HEK293 (cell line): ENCODE measurements around the gene COL9A2.
A peak's percentile ranks its signal among the peaks of the same experiment; 100 is the strongest.

Experiments used
- GLI2 ChIP-seq: fragments of 450-650 bp; formaldehyde crosslinking; IDR thresholded peaks from 2 replicates; pipeline ENCODE4; 2017; ENCODE audit warnings: missing biosample characterization, missing genetic modification characterization, low read depth, borderline replicate concordance
- GLI4 ChIP-seq: fragments of 450-650 bp; formaldehyde crosslinking; IDR thresholded peaks from 2 replicates; pipeline ENCODE4 v1.5.1; 2016; ENCODE audit warnings: missing biosample characterization, missing genetic modification characterization
- GLIS1 ChIP-seq: fragments of 450-650 bp; formaldehyde crosslinking; IDR thresholded peaks from 2 replicates; pipeline ENCODE4 v1.5.1; 2016; ENCODE audit warnings: missing biosample characterization, missing genetic modification characterization
- HOXD13 ChIP-seq: sonication (generic); formaldehyde crosslinking; IDR thresholded peaks from 2 replicates; pipeline ENCODE4 v1.8.0; 2022; ENCODE audit warnings: missing genetic modification reagents, borderline replicate concordance
- KLF7 ChIP-seq: fragments of 450-650 bp; formaldehyde crosslinking; IDR thresholded peaks from 2 replicates; pipeline ENCODE4 v1.5.1; 2016; ENCODE audit warnings: missing biosample characterization, missing genetic modification characterization, borderline replicate concordance
- MYNN ChIP-seq: fragments of 450-650 bp; formaldehyde crosslinking; IDR thresholded peaks from 2 replicates; pipeline ENCODE4 v1.5.1; 2016; ENCODE audit warnings: missing biosample characterization, missing genetic modification characterization, borderline replicate concordance
- MZF1 ChIP-seq: fragments of 450-650 bp; formaldehyde crosslinking; IDR thresholded peaks from 2 replicates; pipeline ENCODE4 v1.5.1; 2017; ENCODE audit warnings: missing biosample characterization, missing genetic modification characterization, borderline replicate concordance
- SCRT2 ChIP-seq: fragments of 450-650 bp; formaldehyde crosslinking; IDR thresholded peaks from 2 replicates; pipeline ENCODE4 v1.5.1; 2016; ENCODE audit warnings: missing biosample characterization, missing genetic modification characterization
- SP2 ChIP-seq: fragments of 450-650 bp; formaldehyde crosslinking; IDR thresholded peaks from 2 replicates; pipeline ENCODE4 v1.5.1; 2016; ENCODE audit warnings: missing biosample characterization, missing genetic modification characterization
- YY2 ChIP-seq: fragments of 450-650 bp; formaldehyde crosslinking; IDR thresholded peaks from 2 replicates; pipeline ENCODE4 v1.5.1; 2016; ENCODE audit warnings: missing biosample characterization, missing genetic modification characterization
- ZFP3 ChIP-seq: fragments of 450-650 bp; formaldehyde crosslinking; IDR thresholded peaks from 2 replicates; pipeline ENCODE4 v1.5.1; 2016; ENCODE audit warnings: low read depth, missing biosample characterization, missing genetic modification characterization
- ZFP37 ChIP-seq: fragments of 450-650 bp; formaldehyde crosslinking; IDR thresholded peaks from 2 replicates; pipeline ENCODE4 v1.5.1; 2016; ENCODE audit warnings: missing biosample characterization, missing genetic modification characterization
- ZFP69B ChIP-seq: fragments of 450-650 bp; formaldehyde crosslinking; IDR thresholded peaks from 2 replicates; pipeline ENCODE4 v1.5.1; 2016; ENCODE audit warnings: missing biosample characterization, missing genetic modification characterization
- ZIC2 ChIP-seq: fragments of 450-650 bp; formaldehyde crosslinking; IDR thresholded peaks from 2 replicates; pipeline ENCODE4 v1.5.1; 2016; ENCODE audit warnings: missing biosample characterization, missing genetic modification characterization
- ZNF114 ChIP-seq: fragments of 450-650 bp; formaldehyde crosslinking; IDR thresholded peaks from 2 replicates; pipeline ENCODE4 v1.5.0; 2017; ENCODE audit warnings: missing biosample characterization, missing genetic modification characterization
- ZNF184 ChIP-seq: fragments of 450-650 bp; IDR thresholded peaks from 2 replicates; pipeline ENCODE4 v1.5.1; 2018; ENCODE audit warnings: missing biosample characterization, mild to moderate bottlenecking, missing genetic modification characterization
- ZNF214 ChIP-seq: fragments of 450-650 bp; formaldehyde crosslinking; IDR thresholded peaks from 2 replicates; pipeline ENCODE4 v1.5.1; 2017; ENCODE audit warnings: missing biosample characterization, mild to moderate bottlenecking, missing genetic modification characterization, borderline replicate concordance
- ZNF266 ChIP-seq: fragments of 450-650 bp; formaldehyde crosslinking; IDR thresholded peaks from 2 replicates; pipeline ENCODE4 v1.5.1; 2016; ENCODE audit warnings: missing biosample characterization, missing genetic modification characterization, low read depth
- ZNF280C ChIP-seq: fragments of 450-650 bp; formaldehyde crosslinking; IDR thresholded peaks from 2 replicates; pipeline ENCODE4 v1.5.1; 2016; ENCODE audit warnings: missing biosample characterization, missing genetic modification characterization
- ZNF311 ChIP-seq: fragments of 450-650 bp; formaldehyde crosslinking; IDR thresholded peaks from 2 replicates; pipeline ENCODE4 v1.5.1; 2017; ENCODE audit warnings: missing biosample characterization, missing genetic modification characterization, borderline replicate concordance
- ZNF350 ChIP-seq: fragments of 450-650 bp; formaldehyde crosslinking; IDR thresholded peaks from 2 replicates; pipeline ENCODE4 v1.5.0; 2017; ENCODE audit warnings: missing biosample characterization, mild to moderate bottlenecking, missing genetic modification characterization
- ZNF394 ChIP-seq: fragments of 450-650 bp; formaldehyde crosslinking; IDR thresholded peaks from 2 replicates; pipeline ENCODE4 v1.5.1; 2016; ENCODE audit warnings: missing biosample characterization, missing genetic modification characterization, mild to moderate bottlenecking, moderate library complexity, borderline replicate concordance
- ZNF514 ChIP-seq: fragments of 450-650 bp; formaldehyde crosslinking; IDR thresholded peaks from 2 replicates; pipeline ENCODE4 v1.5.1; 2016; ENCODE audit warnings: missing biosample characterization, missing genetic modification characterization
- ZNF518A ChIP-seq: fragments of 450-650 bp; formaldehyde crosslinking; conservative IDR thresholded peaks from 2 replicates; pipeline ENCODE4 v1.5.1; 2016; ENCODE audit warnings: low read depth, missing biosample characterization, missing genetic modification characterization
- ZNF596 ChIP-seq: fragments of 450-650 bp; IDR thresholded peaks from 2 replicates; pipeline ENCODE4 v1.5.0; 2018; ENCODE audit warnings: missing biosample characterization, mild to moderate bottlenecking, missing genetic modification characterization, moderate library complexity
- ZNF621 ChIP-seq: fragments of 450-650 bp; formaldehyde crosslinking; IDR thresholded peaks from 2 replicates; pipeline ENCODE4 v1.5.1; 2017; ENCODE audit warnings: missing biosample characterization, missing genetic modification characterization
- ZNF623 ChIP-seq: fragments of 450-650 bp; formaldehyde crosslinking; IDR thresholded peaks from 2 replicates; pipeline ENCODE4 v1.5.1; 2016; ENCODE audit warnings: missing biosample characterization, missing genetic modification characterization
- ZNF654 ChIP-seq: fragments of 450-650 bp; formaldehyde crosslinking; IDR thresholded peaks from 2 replicates; pipeline ENCODE4 v1.5.1; 2016; ENCODE audit warnings: low read depth, missing biosample characterization, missing genetic modification characterization
- TF ChIP-seq, protein P1 (sequence below): fragments of 450-650 bp; formaldehyde crosslinking; IDR thresholded peaks from 2 replicates; pipeline ENCODE4 v1.5.0; 2017; ENCODE audit warnings: missing biosample characterization, missing genetic modification characterization, borderline replicate concordance
- TF ChIP-seq, protein P2 (sequence below): fragments of 450-650 bp; formaldehyde crosslinking; IDR thresholded peaks from 2 replicates; pipeline ENCODE4 v1.5.1; 2016; ENCODE audit warnings: missing biosample characterization, missing genetic modification characterization, borderline replicate concordance

COL9A2 gene

GRCh38 chr1:40338745-40339419, 21.8 kb upstream of the COL9A2 start (continued):
- TF ChIP-seq, protein P1, sequence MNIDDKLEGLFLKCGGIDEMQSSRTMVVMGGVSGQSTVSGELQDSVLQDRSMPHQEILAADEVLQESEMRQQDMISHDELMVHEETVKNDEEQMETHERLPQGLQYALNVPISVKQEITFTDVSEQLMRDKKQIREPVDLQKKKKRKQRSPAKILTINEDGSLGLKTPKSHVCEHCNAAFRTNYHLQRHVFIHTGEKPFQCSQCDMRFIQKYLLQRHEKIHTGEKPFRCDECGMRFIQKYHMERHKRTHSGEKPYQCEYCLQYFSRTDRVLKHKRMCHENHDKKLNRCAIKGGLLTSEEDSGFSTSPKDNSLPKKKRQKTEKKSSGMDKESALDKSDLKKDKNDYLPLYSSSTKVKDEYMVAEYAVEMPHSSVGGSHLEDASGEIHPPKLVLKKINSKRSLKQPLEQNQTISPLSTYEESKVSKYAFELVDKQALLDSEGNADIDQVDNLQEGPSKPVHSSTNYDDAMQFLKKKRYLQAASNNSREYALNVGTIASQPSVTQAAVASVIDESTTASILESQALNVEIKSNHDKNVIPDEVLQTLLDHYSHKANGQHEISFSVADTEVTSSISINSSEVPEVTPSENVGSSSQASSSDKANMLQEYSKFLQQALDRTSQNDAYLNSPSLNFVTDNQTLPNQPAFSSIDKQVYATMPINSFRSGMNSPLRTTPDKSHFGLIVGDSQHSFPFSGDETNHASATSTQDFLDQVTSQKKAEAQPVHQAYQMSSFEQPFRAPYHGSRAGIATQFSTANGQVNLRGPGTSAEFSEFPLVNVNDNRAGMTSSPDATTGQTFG (tag by site-specific recombination), result no peak
- no peak for TF ChIP-seq GLI2 (tag by site-specific recombination)
- no peak for TF ChIP-seq ZNF114
- no peak for TF ChIP-seq HOXD13 (CRISPR knock-in tag)
- no peak for TF ChIP-seq ZNF596 (tag by site-specific recombination)
- TF ChIP-seq, protein P2, sequence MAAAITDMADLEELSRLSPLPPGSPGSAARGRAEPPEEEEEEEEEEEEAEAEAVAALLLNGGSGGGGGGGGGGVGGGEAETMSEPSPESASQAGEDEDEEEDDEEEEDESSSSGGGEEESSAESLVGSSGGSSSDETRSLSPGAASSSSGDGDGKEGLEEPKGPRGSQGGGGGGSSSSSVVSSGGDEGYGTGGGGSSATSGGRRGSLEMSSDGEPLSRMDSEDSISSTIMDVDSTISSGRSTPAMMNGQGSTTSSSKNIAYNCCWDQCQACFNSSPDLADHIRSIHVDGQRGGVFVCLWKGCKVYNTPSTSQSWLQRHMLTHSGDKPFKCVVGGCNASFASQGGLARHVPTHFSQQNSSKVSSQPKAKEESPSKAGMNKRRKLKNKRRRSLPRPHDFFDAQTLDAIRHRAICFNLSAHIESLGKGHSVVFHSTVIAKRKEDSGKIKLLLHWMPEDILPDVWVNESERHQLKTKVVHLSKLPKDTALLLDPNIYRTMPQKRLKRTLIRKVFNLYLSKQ (tag by site-specific recombination), result no peak
- TF ChIP-seq ZNF184 (tag by site-specific recombination), result no peak
- TF ChIP-seq YY2, result no peak
- no peak for TF ChIP-seq ZNF214 (tag by site-specific recombination)
- TF ChIP-seq GLI4 (tag by site-specific recombination), result no peak
- TF ChIP-seq ZNF280C (tag by site-specific recombination), result no peak
- no peak for TF ChIP-seq ZIC2 (tag by site-specific recombination)
- TF ChIP-seq ZNF514, result no peak
- TF ChIP-seq SCRT2 (tag by site-specific recombination), result peak; percentile 99
- TF ChIP-seq ZNF311 (tag by site-specific recombination), result no peak
- TF ChIP-seq MZF1 (tag by site-specific recombination), result no peak
- no peak for TF ChIP-seq ZNF518A (tag by site-specific recombination)
- no peak for TF ChIP-seq ZFP37 (tag by site-specific recombination)
- TF ChIP-seq ZNF266 (tag by site-specific recombination), result no peak
- peak; percentile 81 for TF ChIP-seq ZNF394 (tag by site-specific recombination)
- peak; percentile 92 for TF ChIP-seq ZNF654 (tag by site-specific recombination)
- no peak for TF ChIP-seq ZFP69B (tag by site-specific recombination)
- TF ChIP-seq ZNF350 (tag by site-specific recombination), result no peak
- peak; percentile 92 for TF ChIP-seq MYNN (tag by site-specific recombination)
- TF ChIP-seq KLF7 (tag by site-specific recombination), result no peak
- no peak for TF ChIP-seq GLIS1 (tag by site-specific recombination)
- no peak for TF ChIP-seq ZNF623 (tag by site-specific recombination)
- no peak for TF ChIP-seq SP2
- TF ChIP-seq ZFP3, result no peak
- TF ChIP-seq ZNF621 (tag by site-specific recombination), result no peak
